HepG2 (cell line): ENCODE results near the gene DNAJC5. TPM values are rescaled to one million over a fixed set of nuclear protein-coding genes. Genes with fewer than 3 reads are reported as not detected.

Source experiments
- CREM ChIP-seq, 2 experiments: sonication (generic) in 1 of 2; formaldehyde crosslinking in 1 of 2; IDR thresholded peaks; 2 replicates each; pipeline versions ENCODE4 v1.4.0 to v1.6.1; 2016 to 2020; ENCODE audit warnings: antibody characterized with exemption in 1 of 2, mild to moderate bottlenecking in 1 of 2, missing genetic modification reagents in 1 of 2
- GTF3A ChIP-seq: sonication (generic); formaldehyde crosslinking; conservative IDR thresholded peaks from 2 replicates; pipeline ENCODE4 v1.4.0; 2020; ENCODE audit warnings: mild to moderate bottlenecking, missing genetic modification reagents
- MEF2D ChIP-seq: sonication (generic); formaldehyde crosslinking; IDR thresholded peaks from 2 replicates; pipeline ENCODE4 v1.5.1; 2020; ENCODE audit warnings: mild to moderate bottlenecking, missing genetic modification reagents
- NFE2 ChIP-seq: sonication (generic); formaldehyde crosslinking; IDR thresholded peaks from 2 replicates; pipeline ENCODE4 v1.4.0; 2020; ENCODE audit warnings: missing genetic modification reagents
- NR2F6 ChIP-seq, 2 experiments: IDR thresholded peaks; 2 replicates each; pipeline ENCODE4 v1.6.1; 2016; ENCODE audit warnings: antibody characterized with exemption in 1 of 2, mild to moderate bottlenecking in 1 of 2
- PAXIP1 ChIP-seq: sonication (generic); formaldehyde crosslinking; conservative IDR thresholded peaks from 2 replicates; pipeline ENCODE4 v1.4.0; 2020; ENCODE audit warnings: mild to moderate bottlenecking, missing genetic modification reagents, moderate library complexity
- RORA ChIP-seq: sonication (generic); formaldehyde crosslinking; IDR thresholded peaks from 2 replicates; pipeline ENCODE4 v1.5.0; 2020; ENCODE audit warnings: mild to moderate bottlenecking, missing genetic modification reagents, moderate library complexity
- SNAPC4 ChIP-seq: sonication (generic); formaldehyde crosslinking; IDR thresholded peaks from 2 replicates; pipeline ENCODE4 v1.4.0; 2020; ENCODE audit warnings: mild to moderate bottlenecking, missing genetic modification reagents
- ZFP36 ChIP-seq: fragments of 150-350 bp; IDR thresholded peaks from 2 replicates; pipeline ENCODE4 v1.6.1; 2018; ENCODE audit warnings: borderline replicate concordance, low read length, low read depth; ENCODE audit not compliant: partially characterized antibody
- ZFP36L2 ChIP-seq: sonication (generic); formaldehyde crosslinking; IDR thresholded peaks from 2 replicates; pipeline ENCODE4 v1.4.0; 2020; ENCODE audit warnings: missing genetic modification reagents
- ZKSCAN5 ChIP-seq: sonication (generic); formaldehyde crosslinking; IDR thresholded peaks from 2 replicates; pipeline ENCODE4 v1.5.1; 2020; ENCODE audit warnings: mild to moderate bottlenecking, missing genetic modification reagents
- ZNF546 ChIP-seq: sonication (generic); formaldehyde crosslinking; conservative IDR thresholded peaks from 2 replicates; pipeline ENCODE4 v1.8.1; 2023; ENCODE audit warnings: mild to moderate bottlenecking, missing genetic modification reagents
- ZNF605 ChIP-seq: sonication (generic); formaldehyde crosslinking; IDR thresholded peaks from 2 replicates; pipeline ENCODE4 v1.8.0; 2022; ENCODE audit warnings: mild to moderate bottlenecking, missing genetic modification reagents
- ZNF740 ChIP-seq: sonication (generic); formaldehyde crosslinking; IDR thresholded peaks from 2 replicates; pipeline ENCODE4 v1.4.0; 2020; ENCODE audit warnings: missing genetic modification reagents
- ZNF782 ChIP-seq: sonication (generic); formaldehyde crosslinking; IDR thresholded peaks from 2 replicates; pipeline ENCODE4 v1.4.0; 2020; ENCODE audit warnings: missing genetic modification reagents, mild to moderate bottlenecking, borderline replicate concordance
- ZXDC ChIP-seq: sonication (generic); formaldehyde crosslinking; IDR thresholded peaks from 2 replicates; pipeline ENCODE4 v1.5.0; 2020; ENCODE audit warnings: mild to moderate bottlenecking, missing genetic modification reagents
- polyA plus RNA-seq, 8 experiments: library from polyadenylated mRNA; depleted of rRNA in 3 of 8; stranded (reverse) in 7 of 8; unstranded in 1 of 8; fragments of >200 nt; fragmentation: Illumina TruSeq in 4 of 8; extraction: Trizol in 4 of 8; gene quantifications; 2 replicates each; pipeline versions ENCODE4 v1.2.1 to v1.2.3, GENCODE V29; 2011 to 2016; ENCODE audit warnings: low read depth in 4 of 8, missing spikeins in 1 of 8, mixed read lengths in 1 of 8; ENCODE audit not compliant: insufficient read depth in 1 of 8
- total RNA-seq, 5 experiments: library from RNA; depleted of rRNA; stranded (reverse); fragments of >200 nt; fragmentation: Illumina TruSeq; extraction: Trizol; gene quantifications; 2 replicates each; pipeline ENCODE4 v1.2.3, GENCODE V29; 2016; ENCODE audit warnings: low read depth in 1 of 5

DNAJC5 gene
- total and polyA plus RNA-seq, 2 of the 13 experiments (the other 11 are each of a cell fraction or from before 2014, with no cell fraction given): 42.8 to 64.5 TPM

- TF ChIP-seq PAXIP1 (CRISPR knock-in tag) (peak; percentile 79), ZNF546 (CRISPR knock-in tag) (peak; percentile 90; the same call in 1 of the 2 replicates), ZNF740 (CRISPR knock-in tag) (peak; percentile 84), NR2F6 (IDR thresholded peaks at IDR 0.05) (peak; percentile 80), NR2F6 (CRISPR knock-in tag; IDR thresholded peaks at IDR 0.05) (peak; percentile 90), ZNF605 (peak; percentile 94), ZNF782 (peak; percentile 74; the same call in 1 of the 2 replicates), ZKSCAN5 (CRISPR knock-in tag) (0 out of 2 replicates have a peak, but pooled peaks have one; percentile 63), GTF3A (CRISPR knock-in tag) (no peak; the same call in 1 of the 2 replicates), ZFP36 (no peak), ZXDC (CRISPR knock-in tag) (peak; percentile 92; the same call in 1 of the 2 replicates), RORA (CRISPR knock-in tag) (no peak; the same call in 1 of the 2 replicates), NFE2 (CRISPR knock-in tag) (no peak), CREM (IDR thresholded peaks at IDR 0.05) (peak; percentile 54), CREM (CRISPR knock-in tag; IDR thresholded peaks at IDR 0.05) (0 out of 2 replicates have a peak, but pooled peaks have one; percentile 24), MEF2D (CRISPR knock-in tag) (peak; percentile 90), ZFP36L2 (CRISPR knock-in tag) (peak; percentile 78; the same call in 1 of the 2 replicates), SNAPC4 (peak; percentile 83)
Measured at GRCh38 chr20:63978319-63979228, 83.6 kb downstream of the DNAJC5 start (continued).
